GM12873 (cell line): ENCODE data around the gene SGPL1.

Source experiments
- CTCF ChIP-seq: IDR thresholded peaks from 2 replicates; pipeline ENCODE4 v1.5.1; 2012; ENCODE audit warnings: low read depth, mild to moderate bottlenecking, moderate library complexity, low read length, control low read depth; ENCODE audit not compliant: insufficient read depth; ENCODE audit errors: missing control alignments

SGPL1 gene

GRCh38 chr10:70830164-70830563, 14.4 kb downstream of the SGPL1 start:
- TF ChIP-seq CTCF: no peak

- TF ChIP-seq CTCF: no peak
Measured at GRCh38 chr10:70832221-70832620, 16.5 kb downstream of the SGPL1 start.

- TF ChIP-seq CTCF: no peak
Measured at GRCh38 chr10:70832852-70833528, 17.2 kb downstream of the SGPL1 start.

- TF ChIP-seq CTCF: no peak
Measured at GRCh38 chr10:70833601-70834000, 17.9 kb downstream of the SGPL1 start.

GRCh38 chr10:70834021-70834420, 18.3 kb downstream of the SGPL1 start:
- no peak for TF ChIP-seq CTCF

- TF ChIP-seq CTCF: no peak
Measured at GRCh38 chr10:70834441-70835151, 18.8 kb downstream of the SGPL1 start.

- no peak for TF ChIP-seq CTCF
Measured at GRCh38 chr10:70836319-70836718, 20.6 kb downstream of the SGPL1 start.
